GM23248 (cell line): ENCODE data around the gene KRTAP10-8. TPM values are rescaled to one million over a fixed set of nuclear protein-coding genes. Genes with fewer than 3 reads are reported as not detected.

Experiments used
- DNase-seq: peaks from one replicate; pipeline ENCODE4 v3.0.0-alpha.2; 2015
- H2AFZ ChIP-seq: fragments of 200-600 bp; sonication (generic); 2 replicates; pipeline ENCODE4 v1.6.1; 2016; ENCODE audit warnings: antibody characterized with exemption
- H3F3A ChIP-seq: fragments of 200-600 bp; sonication (generic); 2 replicates; pipeline ENCODE4 v1.6.1; 2016; ENCODE audit warnings: mild to moderate bottlenecking, antibody characterized with exemption, mixed run types; ENCODE audit not compliant: insufficient read depth
- H3K27ac ChIP-seq: fragments of 200-600 bp; sonication (generic); 2 replicates; pipeline ENCODE4 v1.5.1; 2016; ENCODE audit warnings: mild to moderate bottlenecking
- H3K27me3 ChIP-seq: fragments of 200-600 bp; sonication (generic); replicated peaks from 2 replicates; pipeline ENCODE4 v1.6.1; 2016; ENCODE audit warnings: mild to moderate bottlenecking; ENCODE audit not compliant: insufficient read depth
- H3K36me3 ChIP-seq: fragments of 200-600 bp; sonication (generic); 2 replicates; pipeline ENCODE4 v1.6.1; 2016; ENCODE audit warnings: low read depth, mild to moderate bottlenecking
- H3K4me1 ChIP-seq: fragments of 200-600 bp; sonication (generic); 2 replicates; pipeline ENCODE4 v1.6.1; 2016; ENCODE audit warnings: mild to moderate bottlenecking; ENCODE audit not compliant: insufficient read depth
- H3K4me2 ChIP-seq: fragments of 200-600 bp; sonication (generic); one replicate; pipeline ENCODE4 v1.6.1; 2016; ENCODE audit warnings: mild to moderate bottlenecking; ENCODE audit not compliant: unreplicated experiment
- H3K4me3 ChIP-seq: fragments of 200-600 bp; sonication (generic); 2 replicates; pipeline ENCODE4 v1.5.1; 2016; ENCODE audit warnings: mild to moderate bottlenecking
- H3K79me2 ChIP-seq: fragments of 200-600 bp; sonication (generic); 2 replicates; pipeline ENCODE4 v1.6.1; 2016; ENCODE audit warnings: mild to moderate bottlenecking; ENCODE audit not compliant: insufficient read depth
- H3K9ac ChIP-seq: fragments of 200-600 bp; sonication (generic); 2 replicates; pipeline ENCODE4 v1.6.1; 2016; ENCODE audit warnings: mild to moderate bottlenecking
- H3K9me2 ChIP-seq: fragments of 200-600 bp; sonication (generic); 2 replicates; pipeline ENCODE4 v1.6.1; 2016; ENCODE audit warnings: mixed run types, mild to moderate bottlenecking, moderate library complexity; ENCODE audit not compliant: insufficient read depth
- H3K9me3 ChIP-seq: fragments of 200-600 bp; sonication (generic); one replicate; pipeline ENCODE4 v1.6.1; 2017; ENCODE audit warnings: low read depth
- H4K20me1 ChIP-seq: fragments of 200-600 bp; sonication (generic); 2 replicates; pipeline ENCODE4 v1.6.0; 2016; ENCODE audit not compliant: insufficient read depth
- EZH2 ChIP-seq: fragments of 200-600 bp; sonication (generic); IDR thresholded peaks from 2 replicates; pipeline ENCODE4 v1.6.1; 2018; ENCODE audit warnings: antibody characterized with exemption, mild to moderate bottlenecking; ENCODE audit not compliant: insufficient read depth, poor library complexity, severe bottlenecking
- EZH2phosphoT487 ChIP-seq: fragments of 200-600 bp; sonication (generic); IDR thresholded peaks from 2 replicates; pipeline ENCODE4 v1.6.1; 2018; ENCODE audit warnings: antibody characterized with exemption, moderate library complexity, mild to moderate bottlenecking, low read depth; ENCODE audit not compliant: insufficient read depth
- WGBS, 2 experiments: methylation state at CpG; one replicate each; pipeline ENCODE4 v1.1.6; 2015 to 2017; ENCODE audit warnings: low lambda C conversion rate in 2 of 2, low coverage in 1 of 2; ENCODE audit errors: missing lambda C conversion rate in 2 of 2; 5-methylcytosine and 5-hydroxymethylcytosine counted together
- in situ Hi-C: fragments of 300-500 bp; cut with MboI; formaldehyde crosslinking; loops from 2 replicates; pipeline ENCODE4 v1.15.0; 2020
- polyA plus RNA-seq: library from polyadenylated mRNA; unstranded; fragments of >200 nt; fragmentation: Nextera tagmentation; extraction: Ambion mirVana; gene quantifications from 2 replicates; pipeline ENCODE4 v1.2.1, GENCODE V29; 2016
- total RNA-seq: library from RNA; depleted of rRNA; stranded (reverse); fragments of >200 nt; shearing (Covaris generic); gene quantifications from 2 replicates; pipeline ENCODE4 v1.2.3, GENCODE V29; 2014

The KRTAP10-8 gene
- total and polyA plus RNA-seq, 2 experiments from 2014 or later: not detected

GRCh38 chr21:44574457-44575306 is 37.2 kb upstream of the KRTAP10-8 start:
- TF ChIP-seq EZH2phosphoT487 (no peak), EZH2 (no peak)
- in situ Hi-C loops: loop anchor here (25.0 kb wide), 1 partner anchor 512 kb away; no protein-coding TSS in a partner anchor
- H3K27me3 ChIP-seq: peaks cover 5% of the 10 kb centered on the region; the same call in 1 of the 2 replicates

GRCh38 chr21:44575307-44576024 is 36.4 kb upstream of the KRTAP10-8 start:
- Histone ChIP-seq H3K9ac (no peak overlapping the region), H3K79me2 (no peaks in the 10 kb centered on the region), H2AFZ (no peak overlapping the region), H3K4me2 (no peak overlapping the region), H4K20me1 (no peaks in the 10 kb centered on the region), H3K4me3 (no peak overlapping the region), H3K27ac (no peak overlapping the region), H3K27me3 (peaks cover 5% of the 10 kb centered on the region; the same call in 1 of the 2 replicates), H3K9me3 (no peaks in the 10 kb centered on the region), H3K36me3 (no peaks in the 10 kb centered on the region), H3F3A (no peaks in the 10 kb centered on the region), H3K9me2 (no peaks in the 10 kb centered on the region), H3K4me1 (no peaks in the 10 kb centered on the region)
- TF ChIP-seq EZH2 (no peak), EZH2phosphoT487 (no peak)
- WGBS, 2 experiments: 49 to 52% methylated on average over 20 of the region's 20 CpGs
- in situ Hi-C loops: loop anchor here (25.0 kb wide), 1 partner anchor 513 kb away; no protein-coding TSS in a partner anchor
- no peak for DNase-seq

More at GRCh38 chr21:44574457-44575306, 37.2 kb upstream of the KRTAP10-8 start:
- Histone ChIP-seq H3K4me3 (no peak overlapping the region), H3K9ac (no peak overlapping the region), H3K9me3 (no peaks in the 10 kb centered on the region), H3K27ac (no peak overlapping the region), H3K4me2 (no peak overlapping the region), H2AFZ (no peak overlapping the region), H3K79me2 (no peaks in the 10 kb centered on the region), H4K20me1 (no peaks in the 10 kb centered on the region), H3K4me1 (no peaks in the 10 kb centered on the region), H3K36me3 (no peaks in the 10 kb centered on the region), H3K9me2 (no peaks in the 10 kb centered on the region), H3F3A (no peaks in the 10 kb centered on the region)
- 25 to 28% methylated on average over 18 to 21 of the region's 21 CpGs for WGBS, 2 experiments
- no peak for DNase-seq

- Histone ChIP-seq H3K9ac (no peak overlapping the region), H3F3A (no peaks in the 10 kb centered on the region), H3K9me2 (no peaks in the 10 kb centered on the region), H3K27me3 (peaks cover 5% of the 10 kb centered on the region; the same call in 1 of the 2 replicates), H3K27ac (no peak overlapping the region), H3K79me2 (no peaks in the 10 kb centered on the region), H3K4me3 (no peak overlapping the region), H3K9me3 (no peaks in the 10 kb centered on the region), H4K20me1 (no peaks in the 10 kb centered on the region), H3K36me3 (no peaks in the 10 kb centered on the region), H3K4me1 (no peaks in the 10 kb centered on the region), H2AFZ (no peak overlapping the region), H3K4me2 (no peak overlapping the region)
- no peak for DNase-seq
- 46 to 56% methylated on average over 10 of the region's 10 CpGs for WGBS, 2 experiments
- in situ Hi-C loops: loop anchor here (25.0 kb wide), 1 partner anchor 514 kb away; no protein-coding TSS in a partner anchor
- no peak for TF ChIP-seq EZH2
- TF ChIP-seq EZH2phosphoT487: no peak
Observed at GRCh38 chr21:44576025-44576420, 35.9 kb upstream of the KRTAP10-8 start.

GRCh38 chr21:44578371-44579055 is 33.4 kb upstream of the KRTAP10-8 start:
- H3K27ac ChIP-seq: no peak overlapping the region
- no peaks in the 10 kb centered on the region for H3K9me3 ChIP-seq
- in situ Hi-C loops: loop anchor here (25.0 kb wide), 1 partner anchor 516 kb away; no protein-coding TSS in a partner anchor
- no peaks in the 10 kb centered on the region for H3K36me3 ChIP-seq
- no peak overlapping the region for H3K4me2 ChIP-seq
- H3K27me3 ChIP-seq: peaks cover under 1% of the 10 kb centered on the region; the same call in 1 of the 2 replicates
- H3K4me1 ChIP-seq: no peaks in the 10 kb centered on the region
- H4K20me1 ChIP-seq: no peaks in the 10 kb centered on the region
- H3K9ac ChIP-seq: no peak overlapping the region
- H3K79me2 ChIP-seq: no peaks in the 10 kb centered on the region
- H3F3A ChIP-seq: no peaks in the 10 kb centered on the region
- no peaks in the 10 kb centered on the region for H3K9me2 ChIP-seq
- no peak for TF ChIP-seq EZH2phosphoT487
- no peak for TF ChIP-seq EZH2
- no peak for DNase-seq
- WGBS, 2 experiments: 50 to 59% methylated on average over 17 of the region's 17 CpGs
- H3K4me3 ChIP-seq: no peak overlapping the region
- H2AFZ ChIP-seq: no peak overlapping the region
